Endodermal cell (in vitro differentiated cells): ENCODE results near the gene ATP2A1. TPM values are rescaled to one million over a fixed set of nuclear protein-coding genes. Genes with fewer than 3 reads are reported as not detected.

Experiments used
- DNase-seq: peaks from one replicate; pipeline ENCODE4 v3.0.0-alpha.2; 2017
- H3K27ac ChIP-seq: 2 replicates; pipeline ENCODE4 v1.5.1; 2013; ENCODE audit warnings: mild to moderate bottlenecking, low read depth, low read length, moderate library complexity
- H3K27me3 ChIP-seq: 2 replicates; pipeline ENCODE4 v1.6.1; 2013; ENCODE audit warnings: mild to moderate bottlenecking, low read length, moderate library complexity; ENCODE audit not compliant: insufficient read depth, control insufficient read depth, poor library complexity, severe bottlenecking
- H3K36me3 ChIP-seq: 2 replicates; pipeline ENCODE4 v1.7.0; 2013; ENCODE audit warnings: mild to moderate bottlenecking, low read length, moderate library complexity; ENCODE audit not compliant: control insufficient read depth, insufficient read depth
- H3K4me1 ChIP-seq: one replicate; pipeline ENCODE4 v1.7.0; 2013; ENCODE audit warnings: low read length; ENCODE audit not compliant: control insufficient read depth, insufficient read depth
- H3K4me3 ChIP-seq: 2 replicates; pipeline ENCODE4 v1.5.1; 2013; ENCODE audit warnings: mild to moderate bottlenecking, low read length, moderate library complexity
- H3K9ac ChIP-seq: 2 replicates; pipeline ENCODE4 v1.6.1; 2013; ENCODE audit warnings: mild to moderate bottlenecking, low read length, moderate library complexity; ENCODE audit not compliant: poor library complexity, severe bottlenecking; ENCODE audit errors: extremely low read depth
- H3K9me3 ChIP-seq: 2 replicates; pipeline ENCODE4 v1.6.1; 2013; ENCODE audit warnings: mild to moderate bottlenecking, low read length, moderate library complexity; ENCODE audit not compliant: control insufficient read depth
- H3K27ac Mint-ChIP-seq: 2 replicates; pipeline ENCODE4 v1.8.0; 2020; ENCODE audit warnings: mixed read lengths
- H3K27me3 Mint-ChIP-seq: 2 replicates; pipeline ENCODE4 v1.8.0; 2021; ENCODE audit warnings: mild to moderate bottlenecking, mixed read lengths; ENCODE audit not compliant: insufficient read depth
- H3K36me3 Mint-ChIP-seq: 2 replicates; pipeline ENCODE4 v1.8.0; 2020; ENCODE audit warnings: low read depth, mixed read lengths
- H3K4me1 Mint-ChIP-seq: 2 replicates; pipeline ENCODE4 v1.8.0; 2020; ENCODE audit warnings: mixed read lengths
- H3K4me3 Mint-ChIP-seq: 2 replicates; pipeline ENCODE4 v1.8.0; 2020; ENCODE audit warnings: mild to moderate bottlenecking, moderate library complexity, mixed read lengths
- H3K9me3 Mint-ChIP-seq: 2 replicates; pipeline ENCODE4 v1.8.0; 2020; ENCODE audit warnings: mild to moderate bottlenecking, mixed read lengths
- CTCF ChIP-seq: fragments of 200-600 bp; sonication (generic); conservative IDR thresholded peaks from 2 replicates; pipeline ENCODE4 v1.5.0; 2021; ENCODE audit warnings: antibody characterized with exemption, mild to moderate bottlenecking
- WGBS, 2 experiments: methylation state at CpG; one replicate each; pipeline versions ENCODE4 v1.1.5 to v1.1.7; 2013; ENCODE audit warnings: missing lambda C conversion rate in 2 of 2, mixed read lengths in 1 of 2; ENCODE audit not compliant: insufficient coverage in 1 of 2, insufficient read length in 1 of 2; 5-methylcytosine and 5-hydroxymethylcytosine counted together
- total RNA-seq, 2 donors: library from RNA; stranded (reverse); fragmentation: NEBNext Ultra II Directional in 1 of 2; extraction: Animal tissue kit (Norgen Biotek cat#: 25700) in 1 of 2; gene quantifications; 2 replicates in 1 of 2; 3 replicates in 1 of 2; pipeline ENCODE4 v1.2.1, GENCODE V29; 2021

The ATP2A1 gene
- total RNA-seq, 2 donors from 2014 or later, result 4.7 to 7.7 TPM

GRCh38 chr16:28902909-28903308 lies 24.6 kb downstream of the ATP2A1 start:
- H3K27me3 Mint-ChIP-seq, result no peaks in the 10 kb centered on the region
- no peak for TF ChIP-seq CTCF
- WGBS, 2 experiments, result 91% methylated on average over 4 to 11 of the region's 11 CpGs
- H3K27ac Mint-ChIP-seq, result no peak overlapping the region
- H3K9ac ChIP-seq, result no peak overlapping the region
- no peaks in the 10 kb centered on the region for H3K4me1 ChIP-seq
- no peaks in the 10 kb centered on the region for H3K36me3 ChIP-seq
- no peaks in the 10 kb centered on the region for H3K9me3 Mint-ChIP-seq
- H3K27ac ChIP-seq, result no peak overlapping the region
- H3K4me3 ChIP-seq, result no peak overlapping the region
- DNase-seq, result no peak
- no peak overlapping the region for H3K4me3 Mint-ChIP-seq
- no peaks in the 10 kb centered on the region for H3K27me3 ChIP-seq
- no peaks in the 10 kb centered on the region for H3K36me3 Mint-ChIP-seq
- no peaks in the 10 kb centered on the region for H3K4me1 Mint-ChIP-seq
- no peaks in the 10 kb centered on the region for H3K9me3 ChIP-seq

GRCh38 chr16:28903344-28904042 lies 25.2 kb downstream of the ATP2A1 start:
- Histone ChIP-seq H3K9me3 (no peaks in the 10 kb centered on the region), H3K4me3 (no peak overlapping the region), H3K27ac (no peak overlapping the region), H3K9ac (no peak overlapping the region), H3K4me1 (no peaks in the 10 kb centered on the region), H3K36me3 (peaks cover 4% of the 10 kb centered on the region), H3K27me3 (no peaks in the 10 kb centered on the region)
- 94 to 95% methylated on average over 15 to 29 of the region's 29 CpGs for WGBS, 2 experiments
- no peak for TF ChIP-seq CTCF
- H3K4me1 Mint-ChIP-seq, result no peaks in the 10 kb centered on the region
- no peaks in the 10 kb centered on the region for H3K9me3 Mint-ChIP-seq
- no peak overlapping the region for H3K27ac Mint-ChIP-seq
- H3K4me3 Mint-ChIP-seq, result no peak overlapping the region
- no peak for DNase-seq
- H3K27me3 Mint-ChIP-seq, result no peaks in the 10 kb centered on the region
- H3K36me3 Mint-ChIP-seq, result peaks cover 5% of the 10 kb centered on the region

- Histone ChIP-seq H3K9ac (no peak overlapping the region), H3K4me1 (no peaks in the 10 kb centered on the region), H3K9me3 (no peaks in the 10 kb centered on the region), H3K27me3 (no peaks in the 10 kb centered on the region), H3K27ac (no peak overlapping the region), H3K36me3 (peaks cover 4% of the 10 kb centered on the region), H3K4me3 (no peak overlapping the region)
- no peak for TF ChIP-seq CTCF
- Mint-ChIP-seq H3K27me3 (no peaks in the 10 kb centered on the region), H3K9me3 (no peaks in the 10 kb centered on the region), H3K27ac (no peak overlapping the region), H3K36me3 (peaks cover 7% of the 10 kb centered on the region), H3K4me1 (no peaks in the 10 kb centered on the region), H3K4me3 (no peak overlapping the region)
- 93 to 95% methylated on average over 10 to 14 of the region's 14 CpGs for WGBS, 2 experiments
- DNase-seq, result no peak
Measured at GRCh38 chr16:28904363-28904762, 26.1 kb downstream of the ATP2A1 start.
